Sigmoid colon (tissue), 7 donors: ENCODE data around the gene RNASEH1. TPM values are rescaled to one million over a fixed set of nuclear protein-coding genes. Genes with fewer than 3 reads are reported as not detected.

Experiments
- DNase-seq: peaks from one replicate; pipeline ENCODE4 v3.0.0-alpha.2; 2019
- H3K27ac ChIP-seq, 4 donors: fragments of 200-600 bp; sonication (generic); one replicate each; pipeline ENCODE4 v1.5.1; 2016 to 2019; ENCODE audit warnings: mild to moderate bottlenecking in 1 of 4
- H3K27me3 ChIP-seq, 3 donors: fragments of 200-600 bp; sonication (generic); one replicate each; pipeline ENCODE4 v1.5.1; 2019; ENCODE audit warnings: mild to moderate bottlenecking in 1 of 3
- H3K36me3 ChIP-seq, 4 donors: fragments of 200-600 bp; sonication (generic); one replicate each; pipeline ENCODE4 v1.5.1; 2016 to 2019
- H3K4me1 ChIP-seq, 4 donors: fragments of 200-600 bp; sonication (generic); one replicate each; pipeline ENCODE4 v1.5.1; 2017 to 2019
- H3K4me3 ChIP-seq, 4 donors: fragments of 200-600 bp; sonication (generic); one replicate each; pipeline ENCODE4 v1.5.1; 2017 to 2019; ENCODE audit warnings: mild to moderate bottlenecking in 2 of 4, moderate library complexity in 1 of 4
- H3K9me3 ChIP-seq, 4 donors: fragments of 200-600 bp in 3 of 4; sonication (generic) in 3 of 4; one replicate each; pipeline versions ENCODE4 v1.5.1 to v1.6.1; 2013 to 2019
- CTCF ChIP-seq, 4 experiments: fragments of 450-650 bp in 3 of 4; fragments of 200-600 bp in 1 of 4; IDR thresholded peaks; one replicate each; pipeline ENCODE4 v1.5.1; 2016 to 2019; ENCODE audit warnings: antibody characterized with exemption in 4 of 4, mild to moderate bottlenecking in 3 of 4, moderate library complexity in 2 of 4
- EP300 ChIP-seq, 4 donors: sonication (generic); formaldehyde crosslinking; IDR thresholded peaks; one replicate each; pipeline ENCODE4 v1.6.1; 2017; ENCODE audit warnings: antibody characterized with exemption in 4 of 4
- POLR2A ChIP-seq, 2 donors: fragments of 450-650 bp; IDR thresholded peaks; one replicate each; pipeline ENCODE4 v1.6.1; 2016; ENCODE audit warnings: antibody characterized with exemption in 2 of 2, mild to moderate bottlenecking in 2 of 2, moderate library complexity in 2 of 2
- POLR2AphosphoS5 ChIP-seq, 4 donors: sonication (generic); formaldehyde crosslinking; IDR thresholded peaks; one replicate each; pipeline ENCODE4 v1.6.1; 2017; ENCODE audit warnings: antibody characterized with exemption in 4 of 4
- WGBS, 2 donors: extraction: QIAGEN DNeasy Blood & Tissue Kit; methylation state at CpG; one replicate each; pipeline ENCODE4 v1.1.7; 2013; 5-methylcytosine and 5-hydroxymethylcytosine counted together
- intact Hi-C: fragments of 100-400 bp; cut with DNase I; formaldehyde crosslinking; loops from one replicate; pipeline ENCODE4 v1.15.1; 2023
- polyA plus RNA-seq, 3 donors: library from polyadenylated mRNA; stranded (reverse); fragments of 200-250 nt; gene quantifications; one replicate each; pipeline ENCODE4 v1.2.3, GENCODE V29; 2013
- total RNA-seq, 4 donors: library from RNA; depleted of rRNA; stranded (reverse); fragments of >200 nt; gene quantifications; one replicate each; pipeline ENCODE4 v1.1.0, GENCODE V29; 2016
- donor health status: healthy with polysubstance abuse.
- donor health status: Bipolar disorder and iron deficiency.
- donor health status: healthy.

The RNASEH1 gene
- total and polyA plus RNA-seq, 7 donors, result 10.4 to 28.4 (median 20.5) TPM

- H3K4me1 ChIP-seq, result peaks cover 0 to 71% (median 61%) of the 10 kb centered on the region in 4 donors
- H3K27ac ChIP-seq, result peak overlapping the region in 2 of 4 donors; percentile 96
- H3K9me3 ChIP-seq, result no peaks in the 10 kb centered on the region
- WGBS, 2 donors, result 93 to 94% methylated on average over 6 of the region's 6 CpGs
- peaks cover 0 to 5% (median 0%) of the 10 kb centered on the region in 4 donors for H3K36me3 ChIP-seq
- intact Hi-C loops, result no loop called here
- H3K27me3 ChIP-seq, result no peaks in the 10 kb centered on the region
- TF ChIP-seq CTCF (IDR thresholded peaks at IDR 0.05), result no peak
- TF ChIP-seq POLR2AphosphoS5 (IDR thresholded peaks at IDR 0.05), result no peak
- TF ChIP-seq POLR2A (IDR thresholded peaks at IDR 0.05), result no peak
- TF ChIP-seq EP300 (IDR thresholded peaks at IDR 0.05), result no peak
- DNase-seq, result no peak
- H3K4me3 ChIP-seq, result peak overlapping the region in 1 of 4 donors; percentile 93
These were observed 37.5 kb downstream of the RNASEH1 start for GRCh38 chr2:3520591-3520990.

GRCh38 chr2:3519255-3520205, 38.6 kb downstream of the RNASEH1 start, which contains the start of gene ADI1:
Gene ADI1 (minus strand): TSS chr2:3519531. CDS start chr2:3519487, 44 bp downstream.
- TF ChIP-seq POLR2AphosphoS5 (IDR thresholded peaks at IDR 0.05) (peak; percentile 52 to 88 (median 74)), POLR2A (IDR thresholded peaks at IDR 0.05) (peak; percentile 46 to 70), CTCF (IDR thresholded peaks at IDR 0.05) (no peak), EP300 (IDR thresholded peaks at IDR 0.05) (peak in 1 of 4 donors; percentile 32)
- H3K27me3 ChIP-seq, result no peaks in the 10 kb centered on the region
- peak; percentile 93 for DNase-seq
- H3K4me1 ChIP-seq, result peaks cover 0 to 62% (median 52%) of the 10 kb centered on the region in 4 donors
- H3K9me3 ChIP-seq, result no peaks in the 10 kb centered on the region
- peak within 1 kb of the TSS; percentile 96 to 100 (median 98) for H3K27ac ChIP-seq
- intact Hi-C loops, result loop anchor here (2.0 kb wide), 2 partner anchors 39 to 55 kb away; partner anchors contain the start of genes RNASEH1 and RPS7
- H3K36me3 ChIP-seq, result peaks cover 0 to 5% (median 0%) of the 10 kb centered on the region in 4 donors
- WGBS, 2 donors, result 1 to 2% methylated on average over 76 of the region's 76 CpGs
- H3K4me3 ChIP-seq, result peak within 1 kb of the TSS; percentile 73 to 95 (median 93)

GRCh38 chr2:3518496-3519254, 39.5 kb downstream of the RNASEH1 start:
- Histone ChIP-seq H3K4me1 (peaks cover 0 to 53% (median 44%) of the 10 kb centered on the region in 4 donors), H3K4me3 (peak overlapping the region; percentile 73 to 95 (median 93))
- 0 to 1% methylated on average over 67 of the region's 67 CpGs for WGBS, 2 donors

More at GRCh38 chr2:3518496-3519254, 39.5 kb downstream of the RNASEH1 start:
- TF ChIP-seq EP300 (IDR thresholded peaks at IDR 0.05), result peak in 1 of 4 donors; percentile 45
- peak; percentile 69 to 93 (median 82) for TF ChIP-seq POLR2AphosphoS5 (IDR thresholded peaks at IDR 0.05)
- no peak for TF ChIP-seq CTCF (IDR thresholded peaks at IDR 0.05)
- peak; percentile 37 to 46 for TF ChIP-seq POLR2A (IDR thresholded peaks at IDR 0.05)
- Histone ChIP-seq H3K27me3 (no peaks in the 10 kb centered on the region), H3K9me3 (no peaks in the 10 kb centered on the region), H3K36me3 (peaks cover 0 to 5% (median under 1%) of the 10 kb centered on the region in 4 donors), H3K27ac (peak overlapping the region; percentile 96 to 100 (median 98))
- intact Hi-C loops, result loop anchor here (2.0 kb wide), 2 partner anchors 40 to 56 kb away; partner anchors contain the start of genes RNASEH1 and RPS7
- DNase-seq, result peak; percentile 99
